Ascending aorta (tissue), 2 donors: ENCODE results near the gene SLC30A9. TPM values are rescaled to one million over a fixed set of nuclear protein-coding genes. Genes with fewer than 3 reads are reported as not detected.
A peak's percentile ranks its signal among the peaks of the same experiment; 100 is the strongest.

ENCODE experiments used
- DNase-seq, 2 donors: peaks; one replicate each; pipeline ENCODE4 v3.0.0-alpha.2; 2019; ENCODE audit warnings: low spot score in 2 of 2
- H3K27ac ChIP-seq, 2 donors: fragments of 200-600 bp; sonication (generic); one replicate each; pipeline ENCODE4 v1.5.1; 2016 to 2017; ENCODE audit warnings: mild to moderate bottlenecking in 1 of 2
- H3K27me3 ChIP-seq: fragments of 200-600 bp; sonication (generic); one replicate; pipeline ENCODE4 v1.5.1; 2017
- H3K36me3 ChIP-seq, 2 donors: fragments of 200-600 bp; sonication (generic); one replicate each; pipeline ENCODE4 v1.5.1; 2016
- H3K4me1 ChIP-seq, 2 donors: fragments of 200-600 bp; sonication (generic); one replicate each; pipeline ENCODE4 v1.5.1; 2016 to 2017; ENCODE audit warnings: mild to moderate bottlenecking in 1 of 2
- H3K4me3 ChIP-seq, 2 donors: fragments of 200-600 bp; sonication (generic); one replicate each; pipeline ENCODE4 v1.5.1; 2016 to 2017; ENCODE audit warnings: mild to moderate bottlenecking in 1 of 2
- H3K9me3 ChIP-seq, 2 donors: fragments of 200-600 bp; sonication (generic); one replicate each; pipeline ENCODE4 v1.5.1; 2016
- intact Hi-C: fragments of 100-400 bp; cut with DNase I; formaldehyde crosslinking; loops from one replicate; pipeline ENCODE4 v1.15.1; 2023
- total RNA-seq: library from RNA; depleted of rRNA; stranded (reverse); fragments of >200 nt; gene quantifications from one replicate; pipeline ENCODE4 v1.1.0, GENCODE V29; 2016
- TF ChIP-seq, protein P1 (sequence below), 3 experiments: fragments of 200-600 bp in 2 of 3; fragments of 450-650 bp in 1 of 3; sonication (generic) in 2 of 3; IDR thresholded peaks; one replicate each; pipeline ENCODE4 v1.5.1; 2016 to 2019; ENCODE audit warnings: antibody characterized with exemption in 3 of 3, mild to moderate bottlenecking in 1 of 3, moderate library complexity in 1 of 3

Gene SLC30A9
- 41.0 TPM for total RNA-seq

GRCh38 chr4:41990365-41991111 is at the start of gene SLC30A9:
TSS of gene SLC30A9 (plus strand) at chr4:41990530. CDS start at chr4:41990652, 122 bp downstream.
- Histone ChIP-seq H3K4me3 (peak within 1 kb of the TSS; percentile 78 to 99), H3K36me3 (no peaks in the 10 kb centered on the region), H3K9me3 (no peaks in the 10 kb centered on the region), H3K27ac (peak within 1 kb of the TSS; percentile 81 to 93), H3K4me1 (peaks cover 7 to 17% of the 10 kb centered on the region in 2 donors), H3K27me3 (no peaks in the 10 kb centered on the region)
- TF ChIP-seq, protein P1, sequence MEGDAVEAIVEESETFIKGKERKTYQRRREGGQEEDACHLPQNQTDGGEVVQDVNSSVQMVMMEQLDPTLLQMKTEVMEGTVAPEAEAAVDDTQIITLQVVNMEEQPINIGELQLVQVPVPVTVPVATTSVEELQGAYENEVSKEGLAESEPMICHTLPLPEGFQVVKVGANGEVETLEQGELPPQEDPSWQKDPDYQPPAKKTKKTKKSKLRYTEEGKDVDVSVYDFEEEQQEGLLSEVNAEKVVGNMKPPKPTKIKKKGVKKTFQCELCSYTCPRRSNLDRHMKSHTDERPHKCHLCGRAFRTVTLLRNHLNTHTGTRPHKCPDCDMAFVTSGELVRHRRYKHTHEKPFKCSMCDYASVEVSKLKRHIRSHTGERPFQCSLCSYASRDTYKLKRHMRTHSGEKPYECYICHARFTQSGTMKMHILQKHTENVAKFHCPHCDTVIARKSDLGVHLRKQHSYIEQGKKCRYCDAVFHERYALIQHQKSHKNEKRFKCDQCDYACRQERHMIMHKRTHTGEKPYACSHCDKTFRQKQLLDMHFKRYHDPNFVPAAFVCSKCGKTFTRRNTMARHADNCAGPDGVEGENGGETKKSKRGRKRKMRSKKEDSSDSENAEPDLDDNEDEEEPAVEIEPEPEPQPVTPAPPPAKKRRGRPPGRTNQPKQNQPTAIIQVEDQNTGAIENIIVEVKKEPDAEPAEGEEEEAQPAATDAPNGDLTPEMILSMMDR (IDR thresholded peaks at IDR 0.05): peak; percentile 30 to 46 (median 40)
- intact Hi-C loops: loop anchor here (1.0 kb wide), 1 partner anchor 55 kb away; the partner anchor contains the start of gene TMEM33
- DNase-seq: peak; percentile 88 to 98

DNA sequence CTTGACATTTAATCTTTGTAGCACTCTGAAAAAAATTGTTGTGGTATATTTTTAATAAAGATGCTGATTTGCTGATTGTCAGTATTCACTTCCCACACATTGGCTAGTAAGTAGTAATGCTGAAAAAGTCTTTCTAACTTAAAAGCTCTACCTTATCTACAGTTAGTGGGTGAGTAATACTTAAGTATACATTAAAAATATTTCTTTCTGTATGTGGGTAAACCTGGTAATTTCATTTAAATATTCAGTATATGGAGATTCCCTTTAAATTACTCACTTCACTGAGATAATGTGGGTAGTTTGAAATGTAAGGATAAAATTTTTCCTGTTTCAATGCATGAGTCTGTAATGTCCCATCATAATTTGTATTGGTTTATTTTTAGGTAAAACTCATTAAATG is 49.5 kb upstream of the SLC30A9 start:
- Histone ChIP-seq H3K27me3 (no peaks in the 10 kb centered on the region), H3K4me1 (peaks cover 4 to 6% of the 10 kb centered on the region in 2 donors), H3K9me3 (no peaks in the 10 kb centered on the region), H3K36me3 (peaks cover 18 to 39% of the 10 kb centered on the region in 2 donors), H3K4me3 (no peak overlapping the region), H3K27ac (no peak overlapping the region)
- TF ChIP-seq, protein P1 (IDR thresholded peaks at IDR 0.05): no peak
- intact Hi-C loops: no loop called here
- no peak for DNase-seq

GRCh38 chr4:41943506-41943905 is 46.8 kb upstream of the SLC30A9 start:
- H3K36me3 ChIP-seq: peaks cover 18 to 45% of the 10 kb centered on the region in 2 donors
- H3K27me3 ChIP-seq: no peaks in the 10 kb centered on the region
- TF ChIP-seq, protein P1 (IDR thresholded peaks at IDR 0.05): no peak
- H3K27ac ChIP-seq: no peak overlapping the region
- H3K4me1 ChIP-seq: no peaks in the 10 kb centered on the region
- no peaks in the 10 kb centered on the region for H3K9me3 ChIP-seq
- DNase-seq: no peak
- no peak overlapping the region for H3K4me3 ChIP-seq
- intact Hi-C loops: no loop called here

GRCh38 chr4:41944089-41944488 is 46.2 kb upstream of the SLC30A9 start:
- TF ChIP-seq, protein P1 (IDR thresholded peaks at IDR 0.05): no peak
- no peak for DNase-seq
- H3K27ac ChIP-seq: no peak overlapping the region
- H3K4me3 ChIP-seq: no peak overlapping the region
- no peaks in the 10 kb centered on the region for H3K27me3 ChIP-seq
- no peaks in the 10 kb centered on the region for H3K9me3 ChIP-seq
- peaks cover 18 to 43% of the 10 kb centered on the region in 2 donors for H3K36me3 ChIP-seq
- H3K4me1 ChIP-seq: no peaks in the 10 kb centered on the region
- intact Hi-C loops: no loop called here

- Histone ChIP-seq H3K36me3 (peaks cover 33 to 58% of the 10 kb centered on the region in 2 donors), H3K27ac (no peak overlapping the region), H3K27me3 (no peaks in the 10 kb centered on the region), H3K4me3 (no peak overlapping the region), H3K9me3 (no peaks in the 10 kb centered on the region), H3K4me1 (no peaks in the 10 kb centered on the region)
- DNase-seq: no peak
- TF ChIP-seq, protein P1 (IDR thresholded peaks at IDR 0.05): no peak
- intact Hi-C loops: no loop called here
Measured at GRCh38 chr4:41949531-41949930, 40.8 kb upstream of the SLC30A9 start.
